ENCODE measurements around the gene HIGD1A.
"Not testable (repeated sequence)": the region's sequence is repeated elsewhere in the genome, so short reads cannot be mapped to it uniquely, and the experiment has no call there.

DNA sequence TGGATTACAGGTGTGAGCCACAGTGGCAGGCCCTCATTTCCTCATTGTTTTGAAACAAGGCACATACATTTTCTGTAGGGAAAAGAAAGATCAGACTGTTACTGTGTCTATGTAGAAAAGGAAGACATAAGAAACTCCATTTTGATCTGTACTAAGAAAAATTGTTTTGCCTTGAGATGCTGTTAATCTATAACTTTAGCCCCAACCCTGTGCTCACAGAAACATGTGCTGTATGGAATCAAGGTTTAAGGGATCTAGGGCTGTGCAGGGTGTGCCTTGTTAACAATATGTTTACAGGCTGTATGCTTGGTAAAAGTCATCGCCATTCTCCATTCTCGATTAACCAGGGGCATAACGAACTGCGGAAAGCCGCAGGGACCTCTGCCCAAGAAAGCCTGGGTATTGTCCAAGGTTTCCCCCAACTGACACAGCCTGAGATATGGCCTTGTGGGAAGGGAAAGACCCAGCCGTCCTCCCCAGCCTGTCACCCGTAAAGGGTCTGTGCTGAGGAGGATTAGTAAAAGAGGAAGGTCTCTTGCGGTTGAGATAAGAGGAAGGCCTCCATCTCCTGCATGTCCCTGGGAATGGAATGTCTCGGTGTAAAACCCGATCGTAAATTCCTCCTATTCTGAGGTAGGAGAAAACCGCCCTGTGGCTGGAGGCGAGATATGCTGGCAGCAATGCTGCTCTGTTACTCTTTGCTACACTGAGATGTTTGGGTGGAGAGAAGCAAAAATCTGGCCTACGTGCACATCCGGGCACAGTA, 7.0 kb upstream of the HIGD1A start:
- TF ChIP-seq, protein P1, sequence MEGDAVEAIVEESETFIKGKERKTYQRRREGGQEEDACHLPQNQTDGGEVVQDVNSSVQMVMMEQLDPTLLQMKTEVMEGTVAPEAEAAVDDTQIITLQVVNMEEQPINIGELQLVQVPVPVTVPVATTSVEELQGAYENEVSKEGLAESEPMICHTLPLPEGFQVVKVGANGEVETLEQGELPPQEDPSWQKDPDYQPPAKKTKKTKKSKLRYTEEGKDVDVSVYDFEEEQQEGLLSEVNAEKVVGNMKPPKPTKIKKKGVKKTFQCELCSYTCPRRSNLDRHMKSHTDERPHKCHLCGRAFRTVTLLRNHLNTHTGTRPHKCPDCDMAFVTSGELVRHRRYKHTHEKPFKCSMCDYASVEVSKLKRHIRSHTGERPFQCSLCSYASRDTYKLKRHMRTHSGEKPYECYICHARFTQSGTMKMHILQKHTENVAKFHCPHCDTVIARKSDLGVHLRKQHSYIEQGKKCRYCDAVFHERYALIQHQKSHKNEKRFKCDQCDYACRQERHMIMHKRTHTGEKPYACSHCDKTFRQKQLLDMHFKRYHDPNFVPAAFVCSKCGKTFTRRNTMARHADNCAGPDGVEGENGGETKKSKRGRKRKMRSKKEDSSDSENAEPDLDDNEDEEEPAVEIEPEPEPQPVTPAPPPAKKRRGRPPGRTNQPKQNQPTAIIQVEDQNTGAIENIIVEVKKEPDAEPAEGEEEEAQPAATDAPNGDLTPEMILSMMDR (conservative IDR thresholded peaks at IDR 0.05; ENCODE audit: low read depth, low read length), result not testable (repeated sequence)
- TF ChIP-seq EZH2 (IDR thresholded peaks at IDR 0.05; ENCODE audit: low read length, unreplicated experiment), result not testable (repeated sequence)

Measured in PC-3 (cell line).